ENCODE data around the gene FAM47E. TPM values are rescaled to one million over a fixed set of nuclear protein-coding genes. Genes with fewer than 3 reads are reported as not detected.
"Not testable (repeated sequence)": the region's sequence is repeated elsewhere in the genome, so short reads cannot be mapped to it uniquely, and the experiment has no call there.

Gene FAM47E
- total and polyA plus RNA-seq, 9 donors = 0.64 to 2.4 (median 1.2) TPM

DNA sequence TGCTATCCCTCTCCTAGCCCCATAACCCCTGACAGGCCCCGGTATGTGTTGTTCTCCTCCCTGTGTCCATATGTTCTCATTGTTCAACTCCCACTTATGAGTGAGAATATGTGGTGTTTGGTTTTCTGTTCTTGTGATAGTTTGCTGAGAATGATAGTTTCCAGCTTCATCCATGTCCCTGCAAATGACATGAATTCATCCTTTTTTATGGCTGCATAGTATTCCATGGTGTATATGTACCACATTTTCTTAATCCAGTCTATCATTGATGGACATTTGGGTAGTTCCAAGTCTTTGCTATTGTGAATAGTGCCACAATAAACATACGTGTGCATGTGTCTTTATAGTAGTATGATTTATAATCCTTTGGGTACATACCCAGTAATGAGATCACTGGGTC is 7.6 kb upstream of the FAM47E start:
- H3K4me3 ChIP-seq (ENCODE audit: low read length); H3K27me3 ChIP-seq (ENCODE audit: control insufficient read depth, insufficient read depth, low read length); H3K36me3 ChIP-seq (ENCODE audit: control insufficient read depth, insufficient read depth, low read length); DNase-seq; H3K9me3 ChIP-seq (replicated peaks; ENCODE audit: control insufficient read depth, low read depth, low read length); H3K4me1 ChIP-seq (ENCODE audit: control insufficient read depth, insufficient read depth, low read length); H3K27ac ChIP-seq (ENCODE audit: low read length): not testable (repeated sequence)
- WGBS (ENCODE audit: insufficient coverage) = no CpG with 5 or more reads among the region's 2 CpGs

DNA sequence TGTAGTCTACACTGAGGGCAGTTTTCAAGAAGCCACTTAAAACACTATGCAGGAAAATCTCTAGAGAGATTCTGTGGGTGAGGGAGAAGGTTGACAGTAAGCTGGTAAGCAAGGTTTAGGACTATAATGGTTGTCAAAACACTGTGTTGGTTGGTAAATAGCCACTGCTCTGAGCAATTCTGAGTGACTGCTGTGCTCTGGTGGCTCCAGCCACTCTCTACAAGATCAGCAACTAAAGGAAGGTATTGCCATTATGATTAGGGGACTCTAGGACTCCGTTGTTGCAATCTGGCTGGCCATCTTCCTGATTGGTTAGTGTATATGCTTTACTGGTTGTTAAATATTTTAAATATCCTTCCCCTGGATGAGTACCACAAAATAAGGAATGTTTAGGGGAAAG is 5.5 kb upstream of the FAM47E start:
- Histone ChIP-seq H3K4me3 (ENCODE audit: low read length) (no peak overlapping the region), H3K9me3 (replicated peaks; ENCODE audit: control insufficient read depth, low read depth, low read length) (no peaks in the 10 kb centered on the region), H3K27me3 (ENCODE audit: control insufficient read depth, insufficient read depth, low read length) (peaks cover 4% of the 10 kb centered on the region), H3K36me3 (ENCODE audit: control insufficient read depth, insufficient read depth, low read length) (no peaks in the 10 kb centered on the region), H3K27ac (ENCODE audit: low read length) (no peak overlapping the region), H3K4me1 (ENCODE audit: control insufficient read depth, insufficient read depth, low read length) (peaks cover 1% of the 10 kb centered on the region)
- WGBS (ENCODE audit: insufficient coverage) = no CpG with 5 or more reads among the region's 1 CpG
- no peak for DNase-seq

DNA sequence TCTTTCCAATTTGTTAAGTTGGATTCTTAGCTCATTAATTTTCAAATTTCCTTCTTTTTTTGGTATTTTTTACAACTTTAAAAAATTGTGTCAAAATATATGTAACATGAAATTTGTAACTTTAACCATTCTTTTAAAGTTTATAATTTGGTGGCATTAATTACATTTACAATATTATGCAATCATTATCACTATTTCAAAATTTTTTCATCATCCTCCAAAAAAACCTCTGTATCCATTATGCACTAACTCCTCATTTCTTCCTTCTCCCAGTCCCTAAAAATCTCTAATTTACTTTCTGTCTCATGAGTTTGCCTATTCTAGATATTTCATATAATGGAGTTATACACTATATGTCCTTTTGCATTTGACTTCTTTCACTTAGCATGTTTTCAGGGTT is 4.7 kb upstream of the FAM47E start:
- Histone ChIP-seq H3K27me3 (ENCODE audit: control insufficient read depth, insufficient read depth, low read length) (peaks cover 13% of the 10 kb centered on the region), H3K36me3 (ENCODE audit: control insufficient read depth, insufficient read depth, low read length) (no peaks in the 10 kb centered on the region), H3K9me3 (replicated peaks; ENCODE audit: control insufficient read depth, low read depth, low read length) (no peaks in the 10 kb centered on the region), H3K27ac (ENCODE audit: low read length) (no peak overlapping the region), H3K4me1 (ENCODE audit: control insufficient read depth, insufficient read depth, low read length) (peaks cover 4% of the 10 kb centered on the region), H3K4me3 (ENCODE audit: low read length) (no peak overlapping the region)
- DNase-seq = no peak

DNA sequence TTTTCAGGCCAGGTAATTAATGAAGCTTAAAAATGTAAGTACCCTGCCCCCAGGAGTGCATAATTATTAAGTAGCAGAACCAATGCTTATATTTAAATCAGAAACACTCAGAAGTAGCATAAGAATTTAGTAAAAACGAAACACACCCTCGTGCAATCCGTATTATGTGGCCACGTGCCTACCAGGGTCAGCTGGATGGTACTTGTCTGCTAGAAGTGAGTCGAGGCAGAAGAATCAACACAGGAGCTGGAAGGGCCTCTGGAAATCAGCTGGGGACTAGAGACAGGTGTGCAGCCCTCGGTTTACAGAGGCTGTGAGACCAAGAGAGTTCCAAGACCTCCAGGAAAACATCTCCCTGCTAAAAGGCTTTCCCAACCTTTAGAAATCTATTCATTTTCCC is 559 bp upstream of the FAM47E start:
- peak; percentile 5 for DNase-seq
- peak overlapping the region; percentile 41 for H3K4me3 ChIP-seq (ENCODE audit: low read length)
- H3K36me3 ChIP-seq (ENCODE audit: control insufficient read depth, insufficient read depth, low read length) = no peaks in the 10 kb centered on the region
- WGBS (ENCODE audit: insufficient coverage) = 0% methylated on average over 1 of the region's 6 CpGs
- H3K4me1 ChIP-seq (ENCODE audit: control insufficient read depth, insufficient read depth, low read length) = peaks cover 8% of the 10 kb centered on the region
- H3K27me3 ChIP-seq (ENCODE audit: control insufficient read depth, insufficient read depth, low read length) = peaks cover 21% of the 10 kb centered on the region
- no peaks in the 10 kb centered on the region for H3K9me3 ChIP-seq (replicated peaks; ENCODE audit: control insufficient read depth, low read depth, low read length)
- H3K27ac ChIP-seq (ENCODE audit: low read length) = peak overlapping the region; percentile 25

DNA sequence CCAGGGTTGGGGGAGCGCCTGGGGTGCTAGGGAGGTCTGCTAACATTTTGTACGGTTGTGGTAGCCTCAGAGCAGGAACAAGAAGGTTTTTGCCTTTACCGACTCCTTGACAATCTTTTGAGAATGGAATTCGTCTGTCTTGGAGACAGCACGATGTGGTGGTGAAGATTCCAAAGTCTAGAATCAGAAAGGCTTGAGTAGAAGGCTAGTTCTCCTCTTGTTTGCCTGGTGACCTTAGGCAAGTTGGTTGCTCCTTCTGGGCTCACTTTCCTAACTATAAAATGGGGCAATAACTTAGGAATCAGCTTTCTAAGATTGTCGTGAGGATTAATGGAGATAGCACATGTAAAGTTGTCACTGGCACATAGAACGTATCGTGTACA is 741 bp downstream of the FAM47E start:
- DNase-seq = no peak
- peak overlapping the region; percentile 41 for H3K4me3 ChIP-seq (ENCODE audit: low read length)
- peaks cover 21% of the 10 kb centered on the region for H3K27me3 ChIP-seq (ENCODE audit: control insufficient read depth, insufficient read depth, low read length)
- no peak overlapping the region for H3K27ac ChIP-seq (ENCODE audit: low read length)
- 62% methylated on average over 5 of the region's 8 CpGs for WGBS (ENCODE audit: insufficient coverage)
- peaks cover 8% of the 10 kb centered on the region for H3K4me1 ChIP-seq (ENCODE audit: control insufficient read depth, insufficient read depth, low read length)
- no peaks in the 10 kb centered on the region for H3K9me3 ChIP-seq (replicated peaks; ENCODE audit: control insufficient read depth, low read depth, low read length)
- no peaks in the 10 kb centered on the region for H3K36me3 ChIP-seq (ENCODE audit: control insufficient read depth, insufficient read depth, low read length)

DNA sequence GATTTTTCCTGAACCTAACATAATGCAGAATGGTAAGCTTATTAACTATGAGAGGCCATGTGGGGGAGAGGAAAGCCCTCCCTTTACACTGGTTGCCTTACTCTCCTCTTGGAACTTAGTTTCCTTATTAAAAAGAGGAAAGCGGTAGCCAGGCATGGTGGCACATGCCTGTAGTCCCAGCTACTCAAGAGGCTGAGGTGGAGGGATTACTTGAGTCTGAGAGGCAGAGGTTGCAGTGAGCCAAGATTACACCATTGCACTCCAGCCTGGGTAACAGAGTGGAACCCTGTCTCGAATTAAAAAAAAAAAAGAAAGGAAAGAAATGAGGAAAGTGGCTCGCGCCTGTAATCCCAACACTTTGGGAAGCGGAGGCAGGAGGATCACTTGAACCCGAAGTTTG is 2.0 kb downstream of the FAM47E start:
- Histone ChIP-seq H3K27ac (ENCODE audit: low read length) (no peak overlapping the region), H3K27me3 (ENCODE audit: control insufficient read depth, insufficient read depth, low read length) (peaks cover 21% of the 10 kb centered on the region), H3K4me1 (ENCODE audit: control insufficient read depth, insufficient read depth, low read length) (peaks cover 8% of the 10 kb centered on the region), H3K4me3 (ENCODE audit: low read length) (no peak overlapping the region), H3K9me3 (replicated peaks; ENCODE audit: control insufficient read depth, low read depth, low read length) (no peaks in the 10 kb centered on the region), H3K36me3 (ENCODE audit: control insufficient read depth, insufficient read depth, low read length) (no peaks in the 10 kb centered on the region)
- WGBS (ENCODE audit: insufficient coverage) = 67% methylated on average over 1 of the region's 6 CpGs
- DNase-seq = no peak

DNA sequence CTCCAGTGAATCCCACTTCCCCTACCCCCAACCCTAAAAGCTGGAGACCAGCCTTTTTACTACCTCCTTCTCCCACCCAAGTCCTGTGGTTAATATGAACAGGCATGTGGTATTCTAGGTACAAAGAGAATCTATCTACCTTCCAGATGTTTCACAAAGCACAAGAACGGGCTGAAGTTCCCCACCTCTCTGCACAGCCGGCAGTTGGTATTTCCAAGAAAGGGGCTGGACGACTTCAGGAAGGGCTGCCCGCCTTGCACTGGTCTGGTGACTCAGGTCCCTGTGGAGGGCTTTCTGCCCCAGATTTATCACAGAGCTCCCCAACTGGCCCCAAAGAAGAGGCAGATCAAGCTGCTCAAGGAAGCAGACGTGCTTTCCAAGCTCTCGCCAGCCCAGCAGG is 4.5 kb downstream of the FAM47E start:
- WGBS (ENCODE audit: insufficient coverage) = 78% methylated on average over 4 of the region's 6 CpGs
- H3K27me3 ChIP-seq (ENCODE audit: control insufficient read depth, insufficient read depth, low read length) = peaks cover 19% of the 10 kb centered on the region
- no peak for DNase-seq

DNA sequence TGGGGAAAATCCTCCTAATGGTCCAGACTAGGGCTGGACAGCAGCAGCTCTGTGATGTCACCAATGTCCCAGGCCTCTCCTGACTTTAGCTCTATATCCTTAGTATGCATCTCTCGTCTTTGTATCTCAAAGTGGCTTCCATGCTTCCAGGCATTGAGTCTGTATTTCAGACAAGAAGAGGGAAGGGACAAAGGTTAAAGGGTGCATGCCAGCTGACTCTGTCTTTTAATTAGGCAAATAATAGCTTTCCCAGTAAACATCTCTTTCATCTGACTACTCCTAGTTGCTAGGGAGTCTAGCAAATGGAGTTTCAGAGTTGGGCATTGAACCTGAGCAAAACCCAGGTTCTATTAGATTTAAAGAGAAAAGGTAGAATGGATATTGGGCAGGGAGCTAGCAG is 5.4 kb downstream of the FAM47E start:
- no peaks in the 10 kb centered on the region for H3K9me3 ChIP-seq (replicated peaks; ENCODE audit: control insufficient read depth, low read depth, low read length)
- H3K4me3 ChIP-seq (ENCODE audit: low read length) = no peak overlapping the region
- no peak overlapping the region for H3K27ac ChIP-seq (ENCODE audit: low read length)
- peaks cover 10% of the 10 kb centered on the region for H3K27me3 ChIP-seq (ENCODE audit: control insufficient read depth, insufficient read depth, low read length)
- no CpG with 5 or more reads among the region's 1 CpG for WGBS (ENCODE audit: insufficient coverage)
- no peak for DNase-seq
- H3K4me1 ChIP-seq (ENCODE audit: control insufficient read depth, insufficient read depth, low read length) = peaks cover 3% of the 10 kb centered on the region
- H3K36me3 ChIP-seq (ENCODE audit: control insufficient read depth, insufficient read depth, low read length) = no peaks in the 10 kb centered on the region

More for the DNA sequence above, 4.5 kb downstream of the FAM47E start:
- Histone ChIP-seq H3K9me3 (replicated peaks; ENCODE audit: control insufficient read depth, low read depth, low read length) (no peaks in the 10 kb centered on the region), H3K36me3 (ENCODE audit: control insufficient read depth, insufficient read depth, low read length) (no peaks in the 10 kb centered on the region), H3K27ac (ENCODE audit: low read length) (no peak overlapping the region), H3K4me1 (ENCODE audit: control insufficient read depth, insufficient read depth, low read length) (peaks cover 7% of the 10 kb centered on the region), H3K4me3 (ENCODE audit: low read length) (no peak overlapping the region)

DNA sequence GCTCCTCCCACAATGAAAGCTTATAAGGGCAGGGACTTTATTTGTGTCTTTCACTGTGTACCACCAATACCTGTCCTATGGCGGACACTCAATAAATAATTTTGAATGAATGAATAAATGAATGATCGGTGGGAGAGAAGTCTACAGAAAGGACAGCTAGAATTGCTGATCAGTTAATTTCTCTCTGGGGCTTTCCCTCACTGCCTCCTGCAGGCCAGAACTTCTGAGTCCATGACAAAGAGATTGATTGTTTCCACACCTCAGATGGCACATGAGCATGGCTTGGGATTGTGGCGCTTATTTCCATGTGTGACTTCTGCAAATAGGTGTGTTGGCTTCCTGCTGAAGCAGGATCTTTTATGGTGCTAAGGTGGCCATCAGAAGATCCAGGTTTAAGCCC is 6.3 kb downstream of the FAM47E start:
- Histone ChIP-seq H3K27me3 (ENCODE audit: control insufficient read depth, insufficient read depth, low read length) (peaks cover 6% of the 10 kb centered on the region), H3K4me1 (ENCODE audit: control insufficient read depth, insufficient read depth, low read length) (no peaks in the 10 kb centered on the region), H3K9me3 (replicated peaks; ENCODE audit: control insufficient read depth, low read depth, low read length) (no peaks in the 10 kb centered on the region), H3K4me3 (ENCODE audit: low read length) (no peak overlapping the region), H3K36me3 (ENCODE audit: control insufficient read depth, insufficient read depth, low read length) (no peaks in the 10 kb centered on the region), H3K27ac (ENCODE audit: low read length) (no peak overlapping the region)
- no CpG with 5 or more reads among the region's 3 CpGs for WGBS (ENCODE audit: insufficient coverage)
- DNase-seq = no peak

DNA sequence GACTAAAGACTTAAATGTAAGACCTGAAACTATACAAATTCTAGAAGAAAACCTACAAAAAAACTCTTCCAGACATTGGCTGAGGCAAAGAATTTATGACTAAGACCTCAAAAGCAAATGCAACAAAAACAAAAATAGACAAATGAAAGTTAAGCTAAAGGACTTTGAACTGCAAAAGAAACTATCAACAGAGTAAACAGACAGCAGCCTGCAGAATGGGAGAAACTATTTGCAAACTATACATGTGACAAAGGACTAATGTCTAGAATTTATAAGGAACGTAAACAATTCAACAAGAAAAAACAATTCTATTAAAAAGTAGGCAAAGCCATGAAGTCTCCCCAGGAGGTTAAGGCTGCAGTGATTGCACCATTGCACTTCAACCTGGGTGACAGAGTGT is 9.1 kb downstream of the FAM47E start:
- Histone ChIP-seq H3K27ac (ENCODE audit: low read length) (no peak overlapping the region), H3K27me3 (ENCODE audit: control insufficient read depth, insufficient read depth, low read length) (no peaks in the 10 kb centered on the region), H3K4me3 (ENCODE audit: low read length) (no peak overlapping the region), H3K36me3 (ENCODE audit: control insufficient read depth, insufficient read depth, low read length) (no peaks in the 10 kb centered on the region), H3K9me3 (replicated peaks; ENCODE audit: control insufficient read depth, low read depth, low read length) (no peaks in the 10 kb centered on the region), H3K4me1 (ENCODE audit: control insufficient read depth, insufficient read depth, low read length) (no peaks in the 10 kb centered on the region)
- no peak for DNase-seq
- WGBS (ENCODE audit: insufficient coverage) = no CpG with 5 or more reads among the region's 1 CpG

DNA sequence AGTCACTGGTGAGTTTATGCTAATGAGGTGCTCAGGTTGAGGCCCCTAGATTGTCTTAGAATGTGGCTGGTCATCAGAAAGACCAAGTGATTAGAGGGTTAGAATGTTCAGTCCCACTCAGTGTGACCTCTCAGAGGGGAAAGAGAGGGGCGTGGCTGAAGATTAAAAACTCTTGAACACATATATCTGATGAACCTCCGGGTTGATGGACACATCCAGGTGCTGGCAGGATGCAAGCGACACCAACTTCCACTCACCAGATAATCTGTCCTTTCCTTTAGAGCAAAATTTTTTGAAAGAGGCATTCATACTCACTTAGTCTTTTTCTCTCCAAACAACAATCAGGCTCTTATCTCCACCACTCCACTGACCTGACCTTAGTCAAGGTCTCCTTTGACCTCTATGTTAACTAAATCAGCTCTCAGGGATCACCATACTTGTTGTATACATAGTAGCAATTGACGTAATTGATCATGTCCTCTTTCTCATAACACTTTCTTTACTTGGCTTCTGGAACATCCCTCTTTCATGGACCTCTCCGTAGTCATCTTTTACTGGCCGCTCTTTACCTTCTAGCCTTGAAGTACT is 14.2 kb downstream of the FAM47E start:
- Histone ChIP-seq H3K27me3 (ENCODE audit: control insufficient read depth, insufficient read depth, low read length) (no peaks in the 10 kb centered on the region), H3K36me3 (ENCODE audit: control insufficient read depth, insufficient read depth, low read length) (no peaks in the 10 kb centered on the region), H3K4me3 (ENCODE audit: low read length) (no peak overlapping the region), H3K9me3 (replicated peaks; ENCODE audit: control insufficient read depth, low read depth, low read length) (no peaks in the 10 kb centered on the region), H3K4me1 (ENCODE audit: control insufficient read depth, insufficient read depth, low read length) (no peaks in the 10 kb centered on the region), H3K27ac (ENCODE audit: low read length) (no peak overlapping the region)
- 88% methylated on average over 2 of the region's 6 CpGs for WGBS (ENCODE audit: insufficient coverage)
- DNase-seq = no peak

Data from muscle of leg (tissue), 11 donors.